GM12874 (cell line): ENCODE results near the gene GABRG3.

Source experiments
- TF ChIP-seq, protein P1 (sequence below): IDR thresholded peaks from 2 replicates; pipeline ENCODE4 v1.5.1; 2011; ENCODE audit warnings: low read depth, mild to moderate bottlenecking, control low read depth, low read length, moderate library complexity; ENCODE audit not compliant: insufficient read depth

GABRG3 gene

DNA sequence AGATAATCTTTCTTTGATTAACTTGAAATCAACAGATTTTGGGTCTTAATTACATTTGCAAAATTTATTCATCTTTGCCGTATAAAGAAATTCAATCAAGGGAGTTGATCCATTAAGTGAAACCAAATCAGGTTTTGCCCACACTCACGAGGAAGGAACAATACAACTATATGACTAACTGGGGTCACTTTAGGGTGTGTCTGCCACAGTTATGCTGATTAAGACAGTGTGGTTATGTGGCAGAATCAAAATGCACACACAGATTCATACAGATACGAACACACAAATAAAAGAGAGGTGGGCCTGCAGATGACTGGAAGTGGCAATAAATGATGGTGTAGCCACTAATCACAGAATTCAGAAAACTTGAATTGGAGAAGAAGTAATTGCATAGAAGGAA lies 543.5 kb downstream of the GABRG3 start:
- TF ChIP-seq, protein P1, sequence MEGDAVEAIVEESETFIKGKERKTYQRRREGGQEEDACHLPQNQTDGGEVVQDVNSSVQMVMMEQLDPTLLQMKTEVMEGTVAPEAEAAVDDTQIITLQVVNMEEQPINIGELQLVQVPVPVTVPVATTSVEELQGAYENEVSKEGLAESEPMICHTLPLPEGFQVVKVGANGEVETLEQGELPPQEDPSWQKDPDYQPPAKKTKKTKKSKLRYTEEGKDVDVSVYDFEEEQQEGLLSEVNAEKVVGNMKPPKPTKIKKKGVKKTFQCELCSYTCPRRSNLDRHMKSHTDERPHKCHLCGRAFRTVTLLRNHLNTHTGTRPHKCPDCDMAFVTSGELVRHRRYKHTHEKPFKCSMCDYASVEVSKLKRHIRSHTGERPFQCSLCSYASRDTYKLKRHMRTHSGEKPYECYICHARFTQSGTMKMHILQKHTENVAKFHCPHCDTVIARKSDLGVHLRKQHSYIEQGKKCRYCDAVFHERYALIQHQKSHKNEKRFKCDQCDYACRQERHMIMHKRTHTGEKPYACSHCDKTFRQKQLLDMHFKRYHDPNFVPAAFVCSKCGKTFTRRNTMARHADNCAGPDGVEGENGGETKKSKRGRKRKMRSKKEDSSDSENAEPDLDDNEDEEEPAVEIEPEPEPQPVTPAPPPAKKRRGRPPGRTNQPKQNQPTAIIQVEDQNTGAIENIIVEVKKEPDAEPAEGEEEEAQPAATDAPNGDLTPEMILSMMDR = no peak

DNA sequence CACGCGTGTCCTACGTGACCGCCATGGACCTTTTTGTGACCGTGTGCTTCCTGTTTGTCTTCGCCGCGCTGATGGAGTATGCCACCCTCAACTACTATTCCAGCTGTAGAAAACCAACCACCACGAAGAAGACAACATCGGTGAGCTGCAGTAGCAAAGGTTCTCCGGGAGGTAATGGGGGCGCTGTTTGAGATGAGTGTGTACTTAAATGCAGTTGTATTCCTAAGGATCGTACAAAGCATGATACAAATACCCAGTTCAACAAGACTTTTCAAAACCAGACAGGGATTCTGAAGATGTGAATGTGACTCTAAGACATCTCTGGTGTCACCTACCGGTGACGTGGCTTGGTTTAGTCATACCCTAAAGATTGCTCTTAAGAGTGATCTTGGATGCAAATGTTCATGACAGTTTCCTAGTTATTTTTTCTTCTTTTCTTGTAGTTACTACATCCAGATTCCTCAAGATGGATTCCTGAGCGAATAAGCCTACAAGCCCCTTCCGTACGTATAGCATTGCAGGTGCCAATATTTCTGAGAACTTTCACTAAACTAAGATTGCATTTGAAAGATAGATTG lies 556.6 kb downstream of the GABRG3 start:
- TF ChIP-seq, protein P1 = 0 out of 2 replicates have a peak, but pooled peaks have one; percentile 15

DNA sequence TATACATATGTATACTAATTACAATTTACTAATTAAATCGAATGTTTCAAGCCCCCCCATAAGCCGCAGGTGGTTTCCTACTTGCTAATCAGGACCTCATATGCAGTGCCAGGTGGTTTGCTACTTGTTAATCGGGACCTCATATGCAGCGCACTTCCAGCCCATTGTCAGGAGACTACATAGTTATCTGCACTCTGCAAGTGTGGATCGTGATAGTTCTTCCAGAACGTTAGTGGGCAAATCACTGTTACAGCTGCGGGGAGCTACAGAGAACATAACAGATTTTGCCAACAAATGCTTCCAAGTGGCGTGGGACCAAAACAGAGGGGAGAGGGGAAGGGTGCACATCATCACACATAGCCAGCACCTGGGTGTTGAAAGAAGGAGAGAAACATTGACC lies 558.4 kb downstream of the GABRG3 start:
- TF ChIP-seq, protein P1 = no peak

DNA sequence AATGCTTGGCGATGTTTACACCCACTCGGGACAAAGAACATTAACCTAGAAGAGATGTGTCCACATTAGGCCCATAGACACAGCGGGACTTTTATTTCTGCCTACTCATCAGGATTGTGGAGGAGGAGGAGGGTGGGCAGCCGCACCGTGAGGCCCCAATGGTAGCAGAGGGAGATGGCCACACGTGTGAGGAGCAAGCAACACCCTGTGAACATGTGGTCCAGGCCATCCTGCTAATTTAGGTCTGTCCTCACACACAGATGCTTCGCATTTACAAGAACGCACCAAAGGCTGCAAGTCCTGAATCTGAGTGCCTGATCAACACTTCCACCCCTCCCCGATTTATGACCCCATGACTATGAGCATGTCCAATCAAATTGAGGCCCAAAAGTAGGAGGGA lies 560.0 kb downstream of the GABRG3 start:
- TF ChIP-seq, protein P1 = no peak

DNA sequence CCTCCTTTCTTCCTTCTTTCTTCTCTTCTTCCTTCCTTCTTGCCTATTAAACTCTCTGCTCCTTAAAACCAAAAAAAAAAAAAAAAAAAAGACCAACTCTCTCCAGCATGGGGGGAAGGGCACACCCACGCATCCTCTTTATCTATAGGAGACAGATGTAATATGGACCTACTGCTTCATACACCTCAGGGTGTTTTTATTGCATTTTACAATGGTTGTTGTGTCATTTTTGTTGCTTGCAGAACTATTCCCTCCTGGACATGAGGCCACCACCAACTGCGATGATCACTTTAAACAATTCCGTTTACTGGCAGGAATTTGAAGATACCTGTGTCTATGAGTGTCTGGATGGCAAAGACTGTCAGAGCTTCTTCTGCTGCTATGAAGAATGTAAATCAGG lies 561.4 kb downstream of the GABRG3 start:
- TF ChIP-seq, protein P1 = no peak

DNA sequence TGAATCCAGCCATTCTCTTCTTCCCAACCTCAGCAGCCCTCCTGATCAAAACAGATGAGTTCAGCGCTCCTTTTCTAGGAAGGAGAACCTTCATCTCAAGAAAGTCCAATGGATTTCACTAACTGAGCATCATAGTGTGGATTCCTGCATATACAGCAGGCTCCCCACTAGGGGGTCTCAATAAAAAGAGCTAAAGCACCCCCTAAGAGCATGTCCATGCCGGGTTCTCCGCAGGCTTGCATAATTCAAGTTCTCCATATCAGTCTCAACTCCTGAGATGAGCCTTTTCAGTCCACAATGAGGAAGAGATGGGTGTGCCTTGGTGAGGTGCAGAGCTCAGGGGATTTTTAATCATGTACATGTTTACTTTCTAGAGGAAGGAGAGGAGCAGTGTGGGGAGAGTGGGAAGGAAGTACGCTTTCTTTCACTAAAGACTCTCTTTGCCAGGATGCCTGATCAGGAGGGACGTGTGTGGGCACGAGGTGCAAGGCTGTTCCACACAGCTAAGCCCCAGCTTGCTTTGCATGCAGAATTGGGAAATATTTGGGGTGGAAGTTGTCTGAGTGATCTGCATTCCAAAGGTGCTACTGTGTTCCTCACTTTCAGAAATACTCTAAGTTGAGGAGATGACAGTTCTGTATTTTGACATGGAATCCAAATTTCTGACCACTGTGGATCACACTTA lies 564.6 kb downstream of the GABRG3 start:
- TF ChIP-seq, protein P1 = no peak

DNA sequence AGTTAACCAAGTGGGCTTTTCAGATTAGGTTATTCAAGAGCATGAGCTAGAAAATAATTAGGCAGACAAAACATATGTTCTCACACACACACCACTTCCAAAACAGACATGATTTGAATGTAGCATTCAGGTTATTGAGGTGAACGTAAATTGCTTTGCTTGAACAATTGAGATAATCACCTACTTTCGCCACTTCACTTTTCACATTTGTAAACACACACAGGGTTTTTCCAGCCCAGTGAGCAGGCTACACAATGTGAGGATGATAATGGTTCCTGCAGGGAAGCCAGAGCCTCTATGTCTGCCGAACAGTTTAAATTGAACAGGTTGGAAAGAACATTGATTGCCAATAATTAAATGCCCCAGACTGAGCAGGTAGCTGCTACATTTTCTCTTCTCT lies 567.3 kb downstream of the GABRG3 start:
- TF ChIP-seq, protein P1 = no peak
